Heart left ventricle (tissue), 13 donors: ENCODE data around the gene TMEM178B.

Source experiments
- CTCF ChIP-seq, 12 donors: fragments of 200-600 bp; sonication (generic) in 4 of 12; IDR thresholded peaks; one replicate each; pipeline versions ENCODE4 v1.5.0 to v1.8.0; 2018 to 2022; ENCODE audit warnings: antibody characterized with exemption in 12 of 12, mild to moderate bottlenecking in 5 of 12
- POLR2A ChIP-seq, 2 donors: fragments of 450-650 bp; IDR thresholded peaks; one replicate each; pipeline ENCODE4 v1.6.1; 2017; ENCODE audit warnings: antibody characterized with exemption in 2 of 2, mild to moderate bottlenecking in 2 of 2, moderate library complexity in 2 of 2
- donor health status: ischemic (EF 13 %, LVEDD 7.1; RV severe dilation, severe dysfunction).
- donor health status: DM: no; HTN: yes; CAD: no.
- donor health status: DM: no; HTN: no; CAD: no.
- donor health status: ischemic (EF 25% LVEDD 6.9; RV normal size, moderate dysfunction).
- donor health status: ischemic (EF 25% LVEDD 5.7; RV mildly dilated, moderate dysfunction).
- donor health status: ischemic (EF 35%, LVEDD 5.7; RV mildly dilated, moderate dysfunction).
- donor health status: nonischemic (EF 11% LVEDD 7.7; RV severe dilation, severe dysfunction).
- donor health status: DM: yes; HTN: yes; CAD: no.
- donor health status: PGD.
- donor health status: ischemic (EF 29% LVEDD 5.4; RV normal size, mild dysfunction).
- donor health status: nonischemic (EF 23%, LVEDD 6.1; RV moderate dilation, normal function).

GRCh38 chr7:141166926-141167325 is 93.1 kb downstream of the TMEM178B start:
- TF ChIP-seq CTCF (IDR thresholded peaks at IDR 0.05), result no peak
- TF ChIP-seq POLR2A (IDR thresholded peaks at IDR 0.05), result no peak
